Heart left ventricle (tissue), 16 donors: ENCODE data around the gene RNF130. TPM values are rescaled to one million over a fixed set of nuclear protein-coding genes. Genes with fewer than 3 reads are reported as not detected.

Experiments
- ATAC-seq, 4 donors: fragments of 200-7000 bp; cut with Tn5 transposase; one replicate each; pipeline ENCODE4 v1.9.1; 2020 to 2022; ENCODE audit warnings: moderate library complexity in 4 of 4, mild to moderate bottlenecking in 3 of 4, moderate number of reproducible peaks in 1 of 4
- DNase-seq, 5 donors: peaks; one replicate each; pipeline ENCODE4 v3.0.0-alpha.2; 2020
- H3K27ac ChIP-seq, 12 donors: fragments of 200-600 bp; sonication (generic) in 4 of 12; one replicate each; pipeline versions ENCODE4 v1.5.0 to v1.8.0; 2016 to 2022; ENCODE audit warnings: mild to moderate bottlenecking in 2 of 12
- H3K27me3 ChIP-seq, 9 donors: fragments of 200-600 bp; sonication (generic) in 2 of 9; one replicate each; pipeline versions ENCODE4 v1.5.1 to v1.8.0; 2016 to 2022; ENCODE audit warnings: mild to moderate bottlenecking in 3 of 9
- H3K36me3 ChIP-seq, 9 donors: fragments of 200-600 bp; sonication (generic) in 2 of 9; one replicate each; pipeline versions ENCODE4 v1.5.0 to v1.8.0; 2018 to 2022; ENCODE audit warnings: mild to moderate bottlenecking in 2 of 9
- H3K4me1 ChIP-seq, 12 donors: fragments of 200-600 bp; sonication (generic) in 4 of 12; one replicate each; pipeline versions ENCODE4 v1.5.0 to v1.8.0; 2016 to 2022; ENCODE audit warnings: mild to moderate bottlenecking in 3 of 12
- H3K4me3 ChIP-seq, 12 donors: fragments of 200-600 bp; sonication (generic) in 4 of 12; one replicate each; pipeline versions ENCODE4 v1.5.0 to v1.8.0; 2017 to 2022; ENCODE audit warnings: mild to moderate bottlenecking in 9 of 12, moderate library complexity in 4 of 12
- H3K9me3 ChIP-seq, 12 donors: fragments of 200-600 bp; sonication (generic) in 4 of 12; one replicate each; pipeline versions ENCODE4 v1.5.0 to v1.8.0; 2016 to 2022; ENCODE audit warnings: mild to moderate bottlenecking in 1 of 12
- CTCF ChIP-seq, 12 donors: fragments of 200-600 bp; sonication (generic) in 4 of 12; IDR thresholded peaks; one replicate each; pipeline versions ENCODE4 v1.5.0 to v1.8.0; 2018 to 2022; ENCODE audit warnings: antibody characterized with exemption in 12 of 12, mild to moderate bottlenecking in 5 of 12
- POLR2A ChIP-seq, 2 donors: fragments of 450-650 bp; IDR thresholded peaks; one replicate each; pipeline ENCODE4 v1.6.1; 2017; ENCODE audit warnings: antibody characterized with exemption in 2 of 2, mild to moderate bottlenecking in 2 of 2, moderate library complexity in 2 of 2
- WGBS, 4 donors: extraction: QIAGEN DNeasy Blood & Tissue Kit in 2 of 4; methylation state at CpG; one replicate each; pipeline versions ENCODE4 v1.1.5 to v1.1.7; 2013 to 2018; 5-methylcytosine and 5-hydroxymethylcytosine counted together
- intact Hi-C, 10 donors: fragments of 100-400 bp; cut with DNase I; formaldehyde crosslinking; loops; one replicate each; pipeline versions ENCODE4 v1.11.1 to v1.14.2; 2022
- polyA plus RNA-seq, 2 donors: library from polyadenylated mRNA; stranded (reverse); fragments of 200-250 nt; gene quantifications; one replicate each; pipeline ENCODE4 v1.2.3, GENCODE V29; 2013
- total RNA-seq, 9 donors: library from RNA; depleted of rRNA in 2 of 9; stranded (reverse); fragments of >200 nt in 2 of 9; fragmentation: NEBNext Ultra II Directional in 3 of 9; extraction: Animal tissue kit (Norgen Biotek cat#: 25700) in 3 of 9; gene quantifications; one replicate each; pipeline versions ENCODE4 v1.1.0 to v1.2.4, GENCODE V29; 2016 to 2023
- donor health status: ischemic (EF 13 %, LVEDD 7.1; RV severe dilation, severe dysfunction).
- donor health status: healthy with polysubstance abuse.
- donor health status: DM: no; HTN: yes; CAD: no.
- donor health status: DM: no; HTN: no; CAD: no.
- donor health status: ischemic (EF 25% LVEDD 6.9; RV normal size, moderate dysfunction).
- donor health status: ischemic (EF 25% LVEDD 5.7; RV mildly dilated, moderate dysfunction).
- donor health status: healthy.
- donor health status: DM: yes; HTN: yes; CAD: no.
- donor health status: ischemic (EF 35%, LVEDD 5.7; RV mildly dilated, moderate dysfunction).
- donor health status: nonischemic (EF 11% LVEDD 7.7; RV severe dilation, severe dysfunction).
- donor health status: DM: yes; HTN: yes; CAD: no.
- donor health status: PGD.
- donor health status: ischemic (EF 29% LVEDD 5.4; RV normal size, mild dysfunction).
- donor health status: nonischemic (EF 23%, LVEDD 6.1; RV moderate dilation, normal function).

The RNF130 gene
- total and polyA plus RNA-seq, 11 donors: 26.3 to 76.2 (median 38.7) TPM

- Histone ChIP-seq H3K4me3 (no peak overlapping the region), H3K9me3 (peaks cover 0 to 28% (median 19%) of the 10 kb centered on the region in 12 donors), H3K27me3 (peaks cover 0 to 14% (median 0%) of the 10 kb centered on the region in 9 donors), H3K4me1 (no peaks in the 10 kb centered on the region), H3K36me3 (no peaks in the 10 kb centered on the region), H3K27ac (no peak overlapping the region)
- ATAC-seq (no peak), DNase-seq (no peak)
- intact Hi-C loops: no loop called here
- TF ChIP-seq POLR2A (IDR thresholded peaks at IDR 0.05): no peak
- TF ChIP-seq CTCF (IDR thresholded peaks at IDR 0.05): no peak
- WGBS, 4 donors: 78 to 86% (median 81%) methylated on average over 6 of the region's 6 CpGs
Observed at GRCh38 chr5:180103487-180104167, 32.1 kb upstream of the RNF130 start.

- peaks cover 0 to 14% (median 0%) of the 10 kb centered on the region in 9 donors for H3K27me3 ChIP-seq
- intact Hi-C loops: no loop called here
- H3K27ac ChIP-seq: no peak overlapping the region
- TF ChIP-seq POLR2A (IDR thresholded peaks at IDR 0.05) (no peak), CTCF (IDR thresholded peaks at IDR 0.05) (no peak)
- ATAC-seq: no peak
- DNase-seq: no peak
- H3K9me3 ChIP-seq: peaks cover 0 to 20% (median 13%) of the 10 kb centered on the region in 12 donors
- no peak overlapping the region for H3K4me3 ChIP-seq
- H3K36me3 ChIP-seq: no peaks in the 10 kb centered on the region
- H3K4me1 ChIP-seq: no peaks in the 10 kb centered on the region
- WGBS, 4 donors: 80 to 89% (median 83%) methylated on average over 9 of the region's 9 CpGs
Observed at GRCh38 chr5:180102636-180103035, 31.1 kb upstream of the RNF130 start.

- no peak overlapping the region for H3K27ac ChIP-seq
- WGBS, 4 donors: 68 to 81% (median 71%) methylated on average over 19 to 20 of the region's 20 CpGs
- H3K36me3 ChIP-seq: no peaks in the 10 kb centered on the region
- H3K4me3 ChIP-seq: no peak overlapping the region
- ATAC-seq (no peak), DNase-seq (no peak)
- H3K9me3 ChIP-seq: peaks cover 0 to 10% (median 4%) of the 10 kb centered on the region in 12 donors
- H3K27me3 ChIP-seq: peaks cover 0 to 14% (median 0%) of the 10 kb centered on the region in 9 donors
- H3K4me1 ChIP-seq: no peaks in the 10 kb centered on the region
- no peak for TF ChIP-seq POLR2A (IDR thresholded peaks at IDR 0.05)
- TF ChIP-seq CTCF (IDR thresholded peaks at IDR 0.05): no peak
- intact Hi-C loops: no loop called here
Observed at GRCh38 chr5:180101451-180102105, 30.0 kb upstream of the RNF130 start.

GRCh38 chr5:180100621-180101450 lies 29.3 kb upstream of the RNF130 start:
- WGBS, 4 donors: 70 to 77% (median 75%) methylated on average over 20 to 29 of the region's 29 CpGs

More at GRCh38 chr5:180100621-180101450, 29.3 kb upstream of the RNF130 start:
- H3K27me3 ChIP-seq: peaks cover 0 to 14% (median 0%) of the 10 kb centered on the region in 9 donors
- intact Hi-C loops: no loop called here
- ATAC-seq (no peak), DNase-seq (no peak)
- H3K4me1 ChIP-seq: no peaks in the 10 kb centered on the region
- peaks cover 0 to 2% (median 0%) of the 10 kb centered on the region in 12 donors for H3K9me3 ChIP-seq
- H3K27ac ChIP-seq: no peak overlapping the region
- no peak for TF ChIP-seq POLR2A (IDR thresholded peaks at IDR 0.05)
- no peak for TF ChIP-seq CTCF (IDR thresholded peaks at IDR 0.05)
- no peak overlapping the region for H3K4me3 ChIP-seq
- H3K36me3 ChIP-seq: no peaks in the 10 kb centered on the region
